GM23338 (cell line): ENCODE results near the gene SLC29A1. TPM values are rescaled to one million over a fixed set of nuclear protein-coding genes. Genes with fewer than 3 reads are reported as not detected.
A peak's percentile ranks its signal among the peaks of the same experiment; 100 is the strongest.

ENCODE experiments used
- ATAC-seq: fragments of 200-7000 bp; cut with Tn5 transposase; 3 replicates; pipeline ENCODE4 v1.9.1; 2020
- DNase-seq: peaks from one replicate; pipeline ENCODE4 v3.0.0-alpha.2; 2015; ENCODE audit warnings: low spot score
- H2AFZ ChIP-seq: fragments of 200-600 bp; sonication (generic); 2 replicates; pipeline ENCODE4 v1.8.0; 2016; ENCODE audit warnings: antibody characterized with exemption, mild to moderate bottlenecking, moderate library complexity
- H3F3A ChIP-seq: fragments of 200-600 bp; sonication (generic); replicated peaks from 2 replicates; pipeline ENCODE4 v1.8.0; 2017; ENCODE audit warnings: antibody characterized with exemption, mixed run types, low read depth
- H3K27ac ChIP-seq: fragments of 200-600 bp; sonication (generic); 2 replicates; pipeline ENCODE4 v1.6.1; 2016; ENCODE audit warnings: low read depth
- H3K27me3 ChIP-seq: fragments of 200-600 bp; sonication (generic); 2 replicates; pipeline ENCODE4 v1.8.0; 2016; ENCODE audit warnings: mild to moderate bottlenecking, mixed run types, moderate library complexity; ENCODE audit not compliant: insufficient read depth
- H3K36me3 ChIP-seq: fragments of 200-600 bp; sonication (generic); 2 replicates; pipeline ENCODE4 v1.8.0; 2016; ENCODE audit warnings: mild to moderate bottlenecking; ENCODE audit not compliant: insufficient read depth
- H3K4me1 ChIP-seq: fragments of 200-600 bp; sonication (generic); 2 replicates; pipeline ENCODE4 v1.8.0; 2016; ENCODE audit warnings: mild to moderate bottlenecking, moderate library complexity; ENCODE audit not compliant: insufficient read depth
- H3K4me2 ChIP-seq: fragments of 200-600 bp; sonication (generic); 2 replicates; pipeline ENCODE4 v1.7.1; 2017; ENCODE audit warnings: mixed run types
- H3K4me3 ChIP-seq: fragments of 200-600 bp; sonication (generic); 2 replicates; pipeline ENCODE4 v1.6.1; 2016; ENCODE audit warnings: mixed run types
- H3K79me2 ChIP-seq: fragments of 200-600 bp; sonication (generic); replicated peaks from 2 replicates; pipeline ENCODE4 v1.8.0; 2017; ENCODE audit warnings: mild to moderate bottlenecking; ENCODE audit not compliant: insufficient read depth
- H3K9me2 ChIP-seq: fragments of 200-600 bp; sonication (generic); 2 replicates; pipeline ENCODE4 v1.8.0; 2017; ENCODE audit not compliant: insufficient read depth
- H4K20me1 ChIP-seq: fragments of 200-600 bp; sonication (generic); replicated peaks from 2 replicates; pipeline ENCODE4 v1.8.0; 2017; ENCODE audit warnings: mild to moderate bottlenecking; ENCODE audit not compliant: insufficient read depth
- H3K27ac Mint-ChIP-seq: 2 replicates; pipeline ENCODE4 v1.8.0; 2020; ENCODE audit warnings: inconsistent platforms, mild to moderate bottlenecking, moderate library complexity, mixed read lengths
- H3K27me3 Mint-ChIP-seq: 3 replicates; pipeline ENCODE4 v1.8.0; 2022; ENCODE audit warnings: low read depth, mild to moderate bottlenecking, moderate library complexity, mixed read lengths, inconsistent platforms; ENCODE audit not compliant: insufficient read depth, poor library complexity
- H3K36me3 Mint-ChIP-seq: 3 replicates; pipeline ENCODE4 v1.8.0; 2021; ENCODE audit warnings: low read depth, mild to moderate bottlenecking, inconsistent platforms, moderate library complexity, mixed read lengths
- H3K4me1 Mint-ChIP-seq: 3 replicates; pipeline ENCODE4 v1.8.0; 2020; ENCODE audit warnings: mild to moderate bottlenecking, inconsistent platforms, mixed read lengths
- H3K4me3 Mint-ChIP-seq: 3 replicates; pipeline ENCODE4 v1.8.0; 2021; ENCODE audit warnings: moderate library complexity, mild to moderate bottlenecking, inconsistent platforms, mixed read lengths
- H3K9me3 Mint-ChIP-seq: 3 replicates; pipeline ENCODE4 v1.8.0; 2020; ENCODE audit warnings: moderate library complexity, mild to moderate bottlenecking, inconsistent platforms, mixed read lengths
- CREB1 ChIP-seq: fragments of 250-450 bp; sonication (Bioruptor Pico); IDR thresholded peaks from 2 replicates; pipeline ENCODE4 v1.5.0; 2020; ENCODE audit warnings: low read depth, mild to moderate bottlenecking, moderate library complexity
- JUNB ChIP-seq: IDR thresholded peaks from one replicate; pipeline ENCODE4 v1.6.1; 2016; ENCODE audit warnings: antibody characterized with exemption; ENCODE audit not compliant: unreplicated experiment
- NANOG ChIP-seq: IDR thresholded peaks from 2 replicates; pipeline ENCODE4 v1.6.1; 2016; ENCODE audit warnings: antibody characterized with exemption, borderline replicate concordance
- POLR2AphosphoS5 ChIP-seq: IDR thresholded peaks from 2 replicates; pipeline ENCODE4 v1.6.1; 2016; ENCODE audit warnings: antibody characterized with exemption, low read depth
- ZNF462 ChIP-seq: fragments of 250-450 bp; sonication (Bioruptor Pico); IDR thresholded peaks from 2 replicates; pipeline ENCODE4 v1.5.0; 2020; ENCODE audit warnings: mild to moderate bottlenecking, moderate library complexity
- polyA plus RNA-seq: library from polyadenylated mRNA; unstranded; fragments of >200 nt; fragmentation: Nextera tagmentation; extraction: Ambion mirVana; gene quantifications from 2 replicates; pipeline ENCODE4 v1.2.1, GENCODE V29; 2016
- total RNA-seq: library from RNA; depleted of rRNA; stranded (reverse); fragments of >200 nt; shearing (Covaris generic); gene quantifications from 2 replicates; pipeline ENCODE4 v1.2.3, GENCODE V29; 2014

SLC29A1 gene
- total and polyA plus RNA-seq, 2 experiments from 2014 or later = 73.1 to 169 TPM

DNA sequence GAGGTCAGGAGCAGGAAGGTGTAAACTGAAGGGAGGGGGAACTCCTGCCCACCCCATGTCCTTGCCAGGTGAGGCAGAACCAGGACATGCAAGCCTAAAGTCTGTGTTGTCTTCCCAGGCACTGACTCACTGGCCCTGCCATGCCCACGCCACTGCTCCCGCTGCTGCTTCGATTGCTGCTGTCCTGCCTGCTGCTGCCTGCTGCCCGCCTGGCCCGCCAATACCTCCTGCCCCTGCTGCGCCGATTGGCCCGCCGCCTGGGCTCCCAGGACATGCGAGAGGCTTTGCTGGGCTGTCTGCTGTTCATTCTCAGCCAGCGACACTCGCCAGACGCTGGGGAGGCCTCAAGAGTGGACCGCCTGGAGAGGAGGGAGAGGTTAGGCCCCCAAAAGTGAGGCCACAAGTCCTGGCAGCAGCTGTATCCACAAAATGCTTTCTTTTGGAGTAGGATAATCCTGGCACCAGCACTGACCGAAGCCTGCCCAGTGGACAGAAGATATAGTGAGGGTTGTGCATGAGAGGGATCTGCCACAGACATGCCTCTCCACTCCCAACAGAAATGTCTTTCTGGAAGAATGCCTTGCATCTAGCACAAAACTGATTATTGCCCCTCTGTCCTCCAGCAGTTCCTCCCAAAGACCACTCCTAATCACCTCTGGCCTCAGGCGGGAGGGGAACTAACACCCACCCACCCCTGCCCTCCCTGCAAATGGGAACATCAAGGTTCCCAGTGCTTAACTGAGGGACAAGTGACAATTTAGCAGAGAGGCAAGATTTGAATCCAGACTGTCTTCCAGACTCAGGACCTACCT, 5.9 kb upstream of the SLC29A1 start (continued):
- TF ChIP-seq ZNF462 (CRISPR knock-in tag) (no peak), POLR2AphosphoS5 (no peak), NANOG (no peak)

DNA sequence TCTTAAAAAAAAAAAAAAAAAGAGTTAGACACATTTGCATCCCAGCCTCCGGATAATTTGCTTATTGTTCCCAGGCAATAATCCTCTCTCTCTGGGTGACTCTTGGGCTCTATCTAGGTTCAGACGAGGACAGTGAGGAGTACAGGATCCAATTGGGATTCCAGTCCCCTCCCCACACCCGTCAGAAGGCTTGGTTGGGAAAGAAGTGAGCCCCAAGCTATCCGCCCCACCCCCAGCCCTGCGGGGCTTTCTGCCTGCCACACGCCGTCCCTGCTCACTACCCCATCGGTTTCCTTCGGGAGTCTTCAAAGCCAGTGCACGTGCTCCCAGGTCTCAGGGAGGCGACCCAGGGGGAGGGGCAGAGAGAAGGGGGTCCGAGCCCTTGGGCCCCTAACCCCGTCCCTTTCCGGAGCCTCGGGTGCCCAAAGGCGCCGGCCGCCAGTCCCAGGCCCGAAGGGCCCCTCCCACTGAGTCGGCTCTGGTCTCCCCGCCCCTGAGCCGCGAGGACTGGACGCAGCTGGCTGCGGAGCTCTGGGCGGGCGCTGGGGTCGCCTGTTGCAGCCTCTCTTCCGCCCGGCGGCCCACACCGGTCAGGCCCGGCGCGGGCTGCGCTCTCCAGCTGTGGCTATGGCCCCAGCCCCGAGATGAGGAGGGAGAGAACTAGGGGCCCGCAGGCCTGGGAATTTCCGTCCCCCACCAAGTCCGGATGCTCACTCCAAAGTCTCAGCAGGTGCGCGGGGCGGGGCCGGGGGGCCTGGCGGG, 4.2 kb upstream of the SLC29A1 start:
- no peaks in the 10 kb centered on the region for H3K9me3 Mint-ChIP-seq
- peaks cover 55% of the 10 kb centered on the region for H3K4me1 Mint-ChIP-seq

More for the DNA sequence above, 4.2 kb upstream of the SLC29A1 start:
- H2AFZ ChIP-seq = 0 out of 2 replicates have a peak overlapping the region, but pooled peaks have one; percentile 9
- peaks cover 2% of the 10 kb centered on the region for H4K20me1 ChIP-seq
- H3K4me2 ChIP-seq = peak overlapping the region; percentile 89
- Mint-ChIP-seq H3K36me3 (peaks cover 4% of the 10 kb centered on the region; the same call in 2 of the 3 replicates), H3K27me3 (peaks cover 22% of the 10 kb centered on the region), H3K4me3 (peak overlapping the region; percentile 82), H3K27ac (peak overlapping the region; percentile 99)
- H3K27me3 ChIP-seq = no peaks in the 10 kb centered on the region
- peaks cover 7% of the 10 kb centered on the region for H3K79me2 ChIP-seq
- peak overlapping the region; percentile 100 for H3K27ac ChIP-seq
- peak overlapping the region; percentile 61 for H3K4me3 ChIP-seq
- H3K36me3 ChIP-seq = no peaks in the 10 kb centered on the region
- DNase-seq = peak; percentile 97
- peaks cover 42% of the 10 kb centered on the region for H3F3A ChIP-seq
- peaks cover 49% of the 10 kb centered on the region for H3K4me1 ChIP-seq
- peak; percentile 30; the same call in 1 of the 2 replicates for TF ChIP-seq CREB1 (CRISPR knock-in tag)
- peak; percentile 61 for TF ChIP-seq POLR2AphosphoS5
- TF ChIP-seq JUNB = no peak
- H3K9me2 ChIP-seq = no peaks in the 10 kb centered on the region
- ATAC-seq = peak; percentile 61
